ES-I3 (cell line): ENCODE results near the gene OR51D1.

Experiments used
- H3K36me3 ChIP-seq: 2 replicates; pipeline ENCODE4 v1.6.1; 2013; ENCODE audit warnings: mild to moderate bottlenecking, low read length, control low read depth, moderate library complexity; ENCODE audit not compliant: insufficient read depth
- H3K4me1 ChIP-seq: 2 replicates; pipeline ENCODE4 v1.6.1; 2013; ENCODE audit warnings: mild to moderate bottlenecking, control low read depth, low read length; ENCODE audit not compliant: insufficient read depth
- H3K9ac ChIP-seq: 2 replicates; pipeline ENCODE4 v1.6.1; 2013; ENCODE audit warnings: low read depth, mild to moderate bottlenecking, low read length, moderate library complexity
- H3K9me3 ChIP-seq: 2 replicates; pipeline ENCODE4 v1.6.1; 2013; ENCODE audit warnings: mild to moderate bottlenecking, low read length, moderate library complexity; ENCODE audit not compliant: control insufficient read depth, insufficient read depth

Gene OR51D1, protein sequence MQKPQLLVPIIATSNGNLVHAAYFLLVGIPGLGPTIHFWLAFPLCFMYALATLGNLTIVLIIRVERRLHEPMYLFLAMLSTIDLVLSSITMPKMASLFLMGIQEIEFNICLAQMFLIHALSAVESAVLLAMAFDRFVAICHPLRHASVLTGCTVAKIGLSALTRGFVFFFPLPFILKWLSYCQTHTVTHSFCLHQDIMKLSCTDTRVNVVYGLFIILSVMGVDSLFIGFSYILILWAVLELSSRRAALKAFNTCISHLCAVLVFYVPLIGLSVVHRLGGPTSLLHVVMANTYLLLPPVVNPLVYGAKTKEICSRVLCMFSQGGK

DNA sequence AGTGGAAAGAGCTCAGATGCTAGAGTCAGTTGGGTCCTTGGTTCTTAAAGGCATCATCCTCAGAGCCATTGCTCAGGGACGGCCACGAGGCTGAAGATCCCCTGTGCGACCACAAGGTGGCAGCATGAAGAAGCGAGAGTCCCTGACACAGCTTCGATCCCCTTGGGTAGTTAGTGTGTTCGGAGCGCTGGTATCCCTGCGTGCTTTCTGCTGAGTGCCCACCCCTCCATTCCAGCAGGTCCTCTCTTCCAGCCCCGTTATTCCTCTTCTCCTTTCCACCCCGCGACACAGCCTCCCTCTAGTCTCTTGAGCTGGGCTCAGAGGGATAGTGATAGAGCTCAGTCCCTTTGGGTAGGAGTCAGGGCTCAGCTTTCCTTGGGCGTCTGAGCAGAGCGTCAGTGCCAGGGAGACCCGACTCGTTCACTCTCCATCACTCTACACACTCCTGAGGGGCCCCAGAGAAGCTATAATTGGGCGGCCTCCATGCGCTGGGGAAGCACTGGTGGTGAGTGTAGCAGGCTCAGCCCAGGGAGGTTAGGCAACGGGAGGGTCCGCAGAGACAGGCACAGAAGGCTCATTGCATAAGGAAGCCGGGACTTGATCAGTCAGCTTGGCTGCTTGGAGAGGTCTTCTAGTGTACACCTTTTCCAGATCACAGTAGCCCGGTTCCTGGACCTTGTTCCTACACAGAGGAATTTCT lies at the start of gene OR51D1:
Gene OR51D1, plus strand, starts transcription at position 516 of the 700 bp plus-strand sequence. CDS start 2,314 bp downstream, outside the sequence.
- H3K36me3 ChIP-seq = no peaks in the 10 kb centered on the region
- H3K4me1 ChIP-seq = no peaks in the 10 kb centered on the region; the same call in 1 of the 2 replicates
- H3K9me3 ChIP-seq = no peaks in the 10 kb centered on the region
- peak within 1 kb of the TSS; percentile 4; the same call in 1 of the 2 replicates for H3K9ac ChIP-seq

DNA sequence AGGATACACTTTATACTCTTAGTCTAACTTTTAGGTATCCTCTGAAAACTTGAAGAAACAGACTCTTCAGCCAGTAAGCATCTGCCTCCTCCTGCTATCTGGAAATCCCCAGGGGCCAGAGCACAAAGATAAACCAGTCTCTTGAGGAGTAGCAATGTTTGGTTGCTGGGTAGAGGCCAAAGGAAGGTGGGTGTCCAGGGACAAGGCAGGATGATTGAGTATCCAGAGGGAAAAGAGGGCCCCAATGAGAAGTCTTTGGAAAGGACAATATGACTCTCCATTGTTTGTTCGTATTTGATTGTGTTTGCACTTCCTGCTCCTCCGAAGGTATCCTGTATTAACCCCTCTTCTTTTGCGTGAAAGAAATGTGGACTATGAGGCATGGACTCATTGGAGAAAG lies 48.3 kb upstream of the OR51D1 start:
- Histone ChIP-seq H3K36me3 (no peaks in the 10 kb centered on the region), H3K9ac (no peak overlapping the region), H3K4me1 (no peaks in the 10 kb centered on the region), H3K9me3 (no peaks in the 10 kb centered on the region)

- Histone ChIP-seq H3K9me3 (no peaks in the 10 kb centered on the region), H3K9ac (no peak within 1 kb of the TSS), H3K36me3 (no peaks in the 10 kb centered on the region), H3K4me1 (no peaks in the 10 kb centered on the region)
These were observed 43.5 kb upstream of the OR51D1 start, which contains the start of gene OR52I1 for GRCh38 chr11:4593739-4594138. Gene OR52I1, plus strand, starts transcription at chr11:4594039. Its CDS starts 0 bp downstream, at chr11:4594039.

DNA sequence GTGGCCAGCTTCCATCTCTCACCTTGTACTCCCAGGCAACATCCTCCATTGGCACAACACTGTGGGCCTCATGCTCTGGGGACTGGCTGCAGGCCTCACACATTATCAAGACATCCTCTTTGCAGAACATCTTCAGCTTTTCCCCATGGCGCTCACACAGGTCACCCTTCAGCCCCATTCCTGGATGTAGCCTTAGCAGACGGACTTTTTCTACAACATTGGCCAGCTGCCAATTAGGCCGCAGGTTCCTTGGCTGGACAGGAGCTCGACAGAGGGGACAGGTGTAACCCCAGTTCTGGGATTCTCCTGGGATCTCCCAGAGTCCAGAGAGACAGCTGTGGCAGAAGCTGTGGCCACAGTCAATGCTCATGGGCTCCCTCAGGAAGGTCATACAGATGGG lies 32.2 kb upstream of the OR51D1 start:
- H3K9ac ChIP-seq = no peak overlapping the region
- H3K9me3 ChIP-seq = no peaks in the 10 kb centered on the region
- H3K4me1 ChIP-seq = no peaks in the 10 kb centered on the region
- H3K36me3 ChIP-seq = no peaks in the 10 kb centered on the region

- H3K9me3 ChIP-seq = no peaks in the 10 kb centered on the region
- H3K4me1 ChIP-seq = no peaks in the 10 kb centered on the region
- no peaks in the 10 kb centered on the region for H3K36me3 ChIP-seq
- H3K9ac ChIP-seq = 0 out of 2 replicates have a peak overlapping the region, but pooled peaks have one; percentile 99
These were observed 30.9 kb upstream of the OR51D1 start for GRCh38 chr11:4606231-4607015.

- Histone ChIP-seq H3K9ac (peak overlapping the region; percentile 99), H3K4me1 (no peaks in the 10 kb centered on the region), H3K36me3 (no peaks in the 10 kb centered on the region), H3K9me3 (no peaks in the 10 kb centered on the region)
These were observed 30.2 kb upstream of the OR51D1 start for GRCh38 chr11:4607096-4607495.

- H3K4me1 ChIP-seq = no peaks in the 10 kb centered on the region
- H3K9ac ChIP-seq = peak within 1 kb of the TSS; percentile 99
- H3K36me3 ChIP-seq = no peaks in the 10 kb centered on the region
- no peaks in the 10 kb centered on the region for H3K9me3 ChIP-seq
These were observed 29.3 kb upstream of the OR51D1 start, which contains the start of gene TRIM68 for GRCh38 chr11:4607781-4608666. Gene TRIM68, minus strand, starts transcription at chr11:4608231. Its CDS starts 2,727 bp downstream, at chr11:4605504.

DNA sequence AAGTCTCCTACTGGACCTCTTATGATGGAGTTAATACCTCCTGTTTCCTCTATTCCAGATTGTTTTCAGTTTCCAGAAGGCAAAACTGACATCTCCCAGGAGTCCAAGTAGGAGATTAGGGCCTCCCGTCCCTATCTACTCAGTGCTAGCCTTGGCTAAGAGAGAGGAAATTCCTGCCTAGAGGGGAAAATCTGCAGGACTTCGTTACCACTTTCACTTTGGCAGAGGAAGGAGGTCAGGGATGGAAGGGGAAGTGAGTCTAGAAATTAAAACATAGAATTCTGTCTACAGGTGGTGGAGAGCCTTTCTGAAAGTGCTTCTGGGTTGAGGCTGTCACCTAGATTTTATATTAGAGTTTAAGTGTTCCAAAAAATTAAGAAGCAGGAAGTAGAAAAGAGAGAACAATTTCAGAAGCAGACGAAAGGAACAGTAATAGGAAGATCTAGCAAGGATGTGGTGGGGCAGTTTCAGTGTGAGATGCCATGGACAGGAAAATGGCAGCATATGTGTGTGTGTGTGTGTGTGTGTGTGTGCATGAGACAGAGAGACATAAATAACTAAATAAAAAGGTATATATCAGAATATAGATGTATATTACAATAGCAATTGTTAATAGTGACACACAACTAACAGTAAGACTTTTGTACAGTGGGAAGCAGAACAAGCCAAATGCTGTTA lies 26.9 kb upstream of the OR51D1 start:
- Histone ChIP-seq H3K9ac (no peak overlapping the region), H3K9me3 (no peaks in the 10 kb centered on the region), H3K4me1 (no peaks in the 10 kb centered on the region), H3K36me3 (no peaks in the 10 kb centered on the region)

DNA sequence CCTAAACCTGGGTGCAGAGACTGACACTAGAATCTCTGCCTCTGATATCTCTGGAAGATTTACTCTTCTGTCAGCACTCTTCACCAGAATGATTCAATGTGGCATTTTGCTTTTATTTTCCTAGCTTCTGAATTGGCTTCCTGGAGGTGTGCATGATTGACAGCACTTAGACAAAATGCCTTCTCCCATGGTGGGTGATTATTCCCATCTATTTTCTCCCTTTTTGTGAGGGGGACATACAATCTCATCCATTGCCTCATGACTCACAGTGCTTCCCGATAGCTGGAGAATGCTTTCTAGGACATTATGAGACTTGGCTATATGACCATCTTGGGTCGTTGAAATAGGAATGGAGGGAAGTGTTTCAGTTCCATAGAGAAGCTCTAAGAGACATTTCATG lies 25.3 kb upstream of the OR51D1 start:
- Histone ChIP-seq H3K9ac (no peak overlapping the region), H3K9me3 (no peaks in the 10 kb centered on the region), H3K36me3 (no peaks in the 10 kb centered on the region), H3K4me1 (no peaks in the 10 kb centered on the region)

GRCh38 chr11:4615856-4616444 lies 21.3 kb upstream of the OR51D1 start:
- H3K4me1 ChIP-seq = no peaks in the 10 kb centered on the region
- H3K9ac ChIP-seq = no peak overlapping the region
- no peaks in the 10 kb centered on the region for H3K9me3 ChIP-seq
- H3K36me3 ChIP-seq = no peaks in the 10 kb centered on the region

GRCh38 chr11:4619514-4619913 lies 17.8 kb upstream of the OR51D1 start:
- Histone ChIP-seq H3K9ac (no peak overlapping the region), H3K4me1 (no peaks in the 10 kb centered on the region), H3K9me3 (no peaks in the 10 kb centered on the region), H3K36me3 (no peaks in the 10 kb centered on the region)

- Histone ChIP-seq H3K36me3 (no peaks in the 10 kb centered on the region), H3K9me3 (no peaks in the 10 kb centered on the region)
These were observed 10.8 kb upstream of the OR51D1 start for GRCh38 chr11:4626207-4627099.

More at GRCh38 chr11:4626207-4627099, 10.8 kb upstream of the OR51D1 start:
- peaks cover 14% of the 10 kb centered on the region; the same call in 1 of the 2 replicates for H3K4me1 ChIP-seq
- H3K9ac ChIP-seq = no peak overlapping the region
